Loucy (cell line): ENCODE data around the gene PLET1.
A peak's percentile ranks its signal among the peaks of the same experiment; 100 is the strongest.

ENCODE experiments used
- H2AFZ ChIP-seq: fragments of 200-600 bp; sonication (generic); 2 replicates; pipeline ENCODE4 v1.6.0; 2016; ENCODE audit warnings: antibody characterized with exemption, mild to moderate bottlenecking, low read length, moderate library complexity
- H3F3A ChIP-seq: fragments of 200-600 bp; 2 replicates; pipeline ENCODE4 v1.6.0; 2016; ENCODE audit warnings: antibody characterized with exemption, low read depth, mild to moderate bottlenecking
- H3K27me3 ChIP-seq: fragments of 200-600 bp; sonication (generic); 2 replicates; pipeline ENCODE4 v1.6.1; 2014; ENCODE audit warnings: low read length, mild to moderate bottlenecking; ENCODE audit not compliant: insufficient read depth, poor library complexity, severe bottlenecking
- H3K36me3 ChIP-seq: fragments of 200-600 bp; sonication (generic); 2 replicates; pipeline ENCODE4 v1.6.1; 2016; ENCODE audit warnings: low read length; ENCODE audit not compliant: insufficient read depth
- H3K4me1 ChIP-seq: fragments of 200-600 bp; sonication (generic); 2 replicates; pipeline ENCODE4 v1.5.1; 2014; ENCODE audit warnings: low read length, mild to moderate bottlenecking; ENCODE audit not compliant: insufficient read depth, poor library complexity, severe bottlenecking
- H3K4me2 ChIP-seq: fragments of 200-600 bp; sonication (generic); 2 replicates; pipeline ENCODE4 v1.6.0; 2014; ENCODE audit warnings: antibody characterized with exemption, low read length, low read depth, mild to moderate bottlenecking; ENCODE audit not compliant: poor library complexity, severe bottlenecking
- H3K4me3 ChIP-seq: fragments of 200-600 bp; sonication (generic); 2 replicates; pipeline ENCODE4 v1.5.1; 2014; ENCODE audit warnings: low read length, mild to moderate bottlenecking, mixed read lengths; ENCODE audit not compliant: poor library complexity, severe bottlenecking
- H3K79me2 ChIP-seq: fragments of 200-600 bp; sonication (generic); 2 replicates; pipeline ENCODE4 v1.6.1; 2014; ENCODE audit warnings: low read length; ENCODE audit not compliant: insufficient read depth
- H3K9ac ChIP-seq: fragments of 200-600 bp; sonication (generic); 2 replicates; pipeline ENCODE4 v1.6.0; 2014; ENCODE audit warnings: mild to moderate bottlenecking, low read depth, low read length, moderate library complexity; ENCODE audit not compliant: poor library complexity, severe bottlenecking
- H3K9me2 ChIP-seq: fragments of 200-600 bp; sonication (generic); replicated peaks from 2 replicates; pipeline ENCODE4 v1.6.1; 2016; ENCODE audit warnings: low read depth, low read length, mixed read lengths
- H3K9me3 ChIP-seq: fragments of 200-600 bp; sonication (generic); 2 replicates; pipeline ENCODE4 v1.6.1; 2014; ENCODE audit warnings: mild to moderate bottlenecking, antibody characterized with exemption, low read length, low read depth; ENCODE audit not compliant: insufficient read depth
- H4K20me1 ChIP-seq: fragments of 200-600 bp; sonication (generic); 2 replicates; pipeline ENCODE4 v1.6.0; 2014; ENCODE audit warnings: antibody characterized with exemption, low read length, mild to moderate bottlenecking; ENCODE audit not compliant: insufficient read depth, poor library complexity, severe bottlenecking
- EZH2phosphoT487 ChIP-seq: fragments of 200-600 bp; IDR thresholded peaks from 2 replicates; pipeline ENCODE4 v1.6.1; 2018; ENCODE audit warnings: antibody characterized with exemption, mild to moderate bottlenecking, moderate library complexity, borderline replicate concordance
- TF ChIP-seq, protein P1 (sequence below): fragments of 200-600 bp; sonication (generic); conservative IDR thresholded peaks from 2 replicates; pipeline ENCODE4 v1.5.1; 2014; ENCODE audit warnings: mild to moderate bottlenecking, antibody characterized with exemption, low read length

Gene PLET1

DNA sequence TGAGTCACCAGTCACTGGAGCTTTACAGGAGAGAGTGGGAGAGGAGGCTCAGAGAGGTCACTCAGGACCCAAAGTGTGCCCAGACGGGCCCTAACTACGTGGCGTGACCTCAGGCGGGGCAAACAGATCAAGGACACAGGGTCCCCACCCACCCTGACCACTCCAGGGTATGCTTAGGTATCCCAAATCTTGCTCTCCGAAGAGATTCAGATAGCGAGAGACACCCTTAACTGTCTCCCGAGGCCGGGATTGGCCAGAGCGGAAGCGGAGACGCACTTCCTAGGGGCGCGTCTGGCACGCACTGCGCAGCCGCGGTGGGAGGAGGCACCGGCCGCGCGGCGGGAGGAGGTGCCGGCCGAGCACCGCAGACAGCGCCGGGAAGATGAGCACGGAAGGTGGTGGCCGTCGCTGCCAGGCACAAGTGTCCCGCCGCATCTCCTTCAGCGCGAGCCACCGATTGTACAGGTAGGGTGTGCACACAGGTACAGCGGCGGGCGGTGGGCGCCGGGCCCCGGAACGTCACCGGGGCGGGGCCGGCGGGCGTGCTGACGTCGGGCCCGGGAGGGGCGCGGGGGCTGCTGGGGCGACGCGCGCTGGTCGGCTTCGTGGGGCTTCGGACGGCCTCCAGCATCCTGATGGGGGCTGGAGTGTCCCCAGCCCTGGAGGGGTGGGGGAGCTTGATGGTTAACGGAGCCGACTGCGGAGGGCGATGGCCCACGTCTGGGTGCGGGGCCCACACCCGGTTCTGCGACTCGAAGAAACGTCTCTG, 34.4 kb downstream of the PLET1 start, which contains the start of gene PTS:
Gene PTS, plus strand, starts transcription at position 367 of the 769 bp plus-strand sequence. Its CDS starts 16 bp downstream, at position 383.
- Histone ChIP-seq H3K9ac (peak within 1 kb of the TSS; percentile 88), H3K4me3 (peak within 1 kb of the TSS; percentile 99), H3K27me3 (no peaks in the 10 kb centered on the region), H3K36me3 (no peaks in the 10 kb centered on the region), H2AFZ (peak within 1 kb of the TSS; percentile 98), H3K4me1 (peaks cover 27% of the 10 kb centered on the region), H3K9me3 (no peaks in the 10 kb centered on the region), H3F3A (no peaks in the 10 kb centered on the region), H3K9me2 (no peaks in the 10 kb centered on the region), H3K4me2 (peak within 1 kb of the TSS; percentile 91), H3K79me2 (peaks cover 40% of the 10 kb centered on the region), H4K20me1 (peaks cover 3% of the 10 kb centered on the region)
- TF ChIP-seq EZH2phosphoT487 = no peak
- TF ChIP-seq, protein P1, sequence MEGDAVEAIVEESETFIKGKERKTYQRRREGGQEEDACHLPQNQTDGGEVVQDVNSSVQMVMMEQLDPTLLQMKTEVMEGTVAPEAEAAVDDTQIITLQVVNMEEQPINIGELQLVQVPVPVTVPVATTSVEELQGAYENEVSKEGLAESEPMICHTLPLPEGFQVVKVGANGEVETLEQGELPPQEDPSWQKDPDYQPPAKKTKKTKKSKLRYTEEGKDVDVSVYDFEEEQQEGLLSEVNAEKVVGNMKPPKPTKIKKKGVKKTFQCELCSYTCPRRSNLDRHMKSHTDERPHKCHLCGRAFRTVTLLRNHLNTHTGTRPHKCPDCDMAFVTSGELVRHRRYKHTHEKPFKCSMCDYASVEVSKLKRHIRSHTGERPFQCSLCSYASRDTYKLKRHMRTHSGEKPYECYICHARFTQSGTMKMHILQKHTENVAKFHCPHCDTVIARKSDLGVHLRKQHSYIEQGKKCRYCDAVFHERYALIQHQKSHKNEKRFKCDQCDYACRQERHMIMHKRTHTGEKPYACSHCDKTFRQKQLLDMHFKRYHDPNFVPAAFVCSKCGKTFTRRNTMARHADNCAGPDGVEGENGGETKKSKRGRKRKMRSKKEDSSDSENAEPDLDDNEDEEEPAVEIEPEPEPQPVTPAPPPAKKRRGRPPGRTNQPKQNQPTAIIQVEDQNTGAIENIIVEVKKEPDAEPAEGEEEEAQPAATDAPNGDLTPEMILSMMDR = no peak

DNA sequence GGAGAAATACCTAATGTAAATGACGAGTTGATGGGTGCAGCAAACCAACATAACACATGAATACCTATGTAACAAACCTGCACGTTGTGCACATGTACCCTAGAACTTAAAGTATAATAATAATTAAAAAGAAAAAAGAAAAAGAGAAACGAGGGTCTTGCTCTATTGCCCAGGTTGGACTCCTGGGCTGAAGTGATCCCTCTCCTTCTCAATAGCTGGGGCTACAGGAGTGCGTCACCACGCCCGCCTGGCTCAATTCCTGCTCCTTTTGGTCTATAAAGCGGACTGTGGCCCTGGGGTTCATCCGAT, 35.0 kb downstream of the PLET1 start:
- Histone ChIP-seq H3K79me2 (peaks cover 37% of the 10 kb centered on the region), H3F3A (no peaks in the 10 kb centered on the region), H3K9me3 (no peaks in the 10 kb centered on the region), H3K27me3 (no peaks in the 10 kb centered on the region), H3K4me3 (peak overlapping the region; percentile 99), H3K9ac (peak overlapping the region; percentile 88), H3K36me3 (no peaks in the 10 kb centered on the region), H3K4me1 (peaks cover 27% of the 10 kb centered on the region), H4K20me1 (peaks cover 3% of the 10 kb centered on the region), H3K4me2 (peak overlapping the region; percentile 91), H2AFZ (peak overlapping the region; percentile 98), H3K9me2 (no peaks in the 10 kb centered on the region)
- no peak for TF ChIP-seq EZH2phosphoT487
- TF ChIP-seq, protein P1 = no peak

DNA sequence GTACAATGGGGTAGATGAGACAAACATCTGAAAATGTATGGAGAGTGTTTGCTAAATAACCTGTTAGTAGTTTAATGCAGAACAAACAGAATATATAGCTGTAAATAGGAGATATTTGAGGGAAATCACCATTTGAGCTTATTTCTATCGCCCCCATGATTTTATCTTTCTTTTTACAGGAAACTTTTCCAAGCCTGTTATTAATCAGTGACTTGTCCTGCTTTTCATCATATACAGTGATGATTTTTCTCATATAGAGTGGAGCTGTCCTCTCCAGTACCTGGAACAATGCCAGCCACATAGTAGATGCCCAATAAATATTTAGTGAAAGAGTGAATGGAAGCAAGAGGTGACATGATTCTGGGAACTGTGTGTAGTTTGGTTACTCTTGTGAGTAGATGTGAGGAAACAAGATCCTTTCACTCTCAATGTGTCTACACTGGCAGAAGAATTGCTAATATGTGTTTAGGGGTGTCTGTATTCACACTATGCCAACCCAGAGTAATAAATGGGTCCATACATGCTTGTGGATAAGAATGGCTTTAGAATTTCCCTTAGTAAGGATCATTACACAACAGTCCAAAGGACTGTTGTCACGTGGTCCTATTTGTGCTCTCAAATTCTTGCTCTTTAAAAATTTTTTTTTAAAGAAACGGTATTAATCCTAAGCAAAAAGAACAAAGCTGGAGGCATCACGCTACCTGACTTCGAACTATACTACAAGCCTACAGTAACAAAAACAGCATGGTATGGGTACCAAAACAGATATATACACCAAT, 36.7 kb downstream of the PLET1 start:
- Histone ChIP-seq H4K20me1 (peaks cover 3% of the 10 kb centered on the region), H3K4me3 (no peak overlapping the region), H3K27me3 (no peaks in the 10 kb centered on the region), H3K9me2 (no peaks in the 10 kb centered on the region), H3K4me2 (no peak overlapping the region), H2AFZ (no peak overlapping the region), H3K4me1 (peaks cover 21% of the 10 kb centered on the region), H3K36me3 (no peaks in the 10 kb centered on the region), H3K79me2 (peaks cover 27% of the 10 kb centered on the region), H3K9me3 (no peaks in the 10 kb centered on the region), H3F3A (no peaks in the 10 kb centered on the region), H3K9ac (no peak overlapping the region)
- TF ChIP-seq, protein P1 = no peak
- TF ChIP-seq EZH2phosphoT487 = no peak
